ENCODE measurements around the gene SEC22B.
"Not testable (repeated sequence)": the region's sequence is repeated elsewhere in the genome, so short reads cannot be mapped to it uniquely, and the experiment has no call there.

GRCh38 chr1:120120525-120120924 lies 55.8 kb downstream of the SEC22B start:
- TF ChIP-seq POLR2A, TAF1, POLR2AphosphoS5, SPI1 (IDR thresholded peaks at IDR 0.05; ENCODE audit: low read depth, low read length): not testable (repeated sequence)

All from GM12891 (cell line).